Measurements from ENCODE around the gene TPX2.

The TPX2 gene

GRCh38 chr20:31700747-31701146 lies 38.3 kb upstream of the TPX2 start:
- no peak for TF ChIP-seq ZNF274 (IDR thresholded peaks at IDR 0.05; ENCODE audit: low read depth, low read length)

GRCh38 chr20:31701591-31701990 lies 37.5 kb upstream of the TPX2 start:
- TF ChIP-seq ZNF274 (IDR thresholded peaks at IDR 0.05; ENCODE audit: low read depth, low read length), result no peak
- H3K4me3 ChIP-seq (ENCODE audit: low read length), result no peak overlapping the region

More at GRCh38 chr20:31700747-31701146, 38.3 kb upstream of the TPX2 start:
- H3K4me3 ChIP-seq (ENCODE audit: low read length), result no peak overlapping the region

GRCh38 chr20:31704225-31705119 lies 34.6 kb upstream of the TPX2 start:
- TF ChIP-seq ZNF274 (IDR thresholded peaks at IDR 0.05; ENCODE audit: low read depth, low read length), result no peak
- H3K4me3 ChIP-seq (ENCODE audit: low read length), result no peak overlapping the region

GRCh38 chr20:31705191-31705590 lies 33.9 kb upstream of the TPX2 start:
- TF ChIP-seq ZNF274 (IDR thresholded peaks at IDR 0.05; ENCODE audit: low read depth, low read length), result no peak
- no peak overlapping the region for H3K4me3 ChIP-seq (ENCODE audit: low read length)

- no peak for TF ChIP-seq ZNF274 (IDR thresholded peaks at IDR 0.05; ENCODE audit: low read depth, low read length)
- no peak overlapping the region for H3K4me3 ChIP-seq (ENCODE audit: low read length)
Measured at GRCh38 chr20:31705598-31706597, 33.2 kb upstream of the TPX2 start.

- H3K4me3 ChIP-seq (ENCODE audit: low read length), result no peak overlapping the region
- TF ChIP-seq ZNF274 (IDR thresholded peaks at IDR 0.05; ENCODE audit: low read depth, low read length), result no peak
Measured at GRCh38 chr20:31706607-31707257, 32.4 kb upstream of the TPX2 start.

GRCh38 chr20:31707258-31707615 lies 31.9 kb upstream of the TPX2 start:
- no peak overlapping the region for H3K4me3 ChIP-seq (ENCODE audit: low read length)
- no peak for TF ChIP-seq ZNF274 (IDR thresholded peaks at IDR 0.05; ENCODE audit: low read depth, low read length)

- no peak overlapping the region for H3K4me3 ChIP-seq (ENCODE audit: low read length)
- TF ChIP-seq ZNF274 (IDR thresholded peaks at IDR 0.05; ENCODE audit: low read depth, low read length), result no peak
Measured at GRCh38 chr20:31707994-31708735, 30.9 kb upstream of the TPX2 start.

- no peak overlapping the region for H3K4me3 ChIP-seq (ENCODE audit: low read length)
- TF ChIP-seq ZNF274 (IDR thresholded peaks at IDR 0.05; ENCODE audit: low read depth, low read length), result no peak
Measured at GRCh38 chr20:31708736-31709534, 30.2 kb upstream of the TPX2 start.

- no peak for TF ChIP-seq ZNF274 (IDR thresholded peaks at IDR 0.05; ENCODE audit: low read depth, low read length)
- H3K4me3 ChIP-seq (ENCODE audit: low read length), result no peak overlapping the region
Measured at GRCh38 chr20:31709939-31710338, 29.2 kb upstream of the TPX2 start.

- no peak for TF ChIP-seq ZNF274 (IDR thresholded peaks at IDR 0.05; ENCODE audit: low read depth, low read length)
- no peak overlapping the region for H3K4me3 ChIP-seq (ENCODE audit: low read length)
Measured at GRCh38 chr20:31710423-31711108, 28.5 kb upstream of the TPX2 start.
